ENCODE results near the gene HNRNPH2. TPM values are rescaled to one million over a fixed set of nuclear protein-coding genes. Genes with fewer than 3 reads are reported as not detected.

Gene HNRNPH2
- total RNA-seq, 3 donors from 2014 or later = 48.5 to 83.9 (median 66.2) TPM

- intact Hi-C loops (cut with DNase I; ENCODE audit: low total_unique reads) = no loop called here
- peaks cover 0 to 52% of the 10 kb centered on the region in 2 donors for H3K27me3 ChIP-seq
- TF ChIP-seq POLR2A (IDR thresholded peaks at IDR 0.05) (no peak), POLR2AphosphoS5 (IDR thresholded peaks at IDR 0.05) (no peak), CTCF (IDR thresholded peaks at IDR 0.05) (no peak)
- no peak overlapping the region for H3K4me3 ChIP-seq
- no peak for DNase-seq (ENCODE audit: low spot score in 2 of 2)
- H3K9me3 ChIP-seq = no peaks in the 10 kb centered on the region
- no peaks in the 10 kb centered on the region for H3K36me3 ChIP-seq
- H3K27ac ChIP-seq = no peak overlapping the region
- H3K4me1 ChIP-seq = no peaks in the 10 kb centered on the region
These were observed 42.7 kb upstream of the HNRNPH2 start for GRCh38 chrX:101365301-101365795.

- H3K4me1 ChIP-seq = no peaks in the 10 kb centered on the region
- no peak overlapping the region for H3K27ac ChIP-seq
- TF ChIP-seq CTCF (IDR thresholded peaks at IDR 0.05) (no peak), POLR2A (IDR thresholded peaks at IDR 0.05) (no peak), POLR2AphosphoS5 (IDR thresholded peaks at IDR 0.05) (no peak)
- H3K9me3 ChIP-seq = no peaks in the 10 kb centered on the region
- no peaks in the 10 kb centered on the region for H3K36me3 ChIP-seq
- DNase-seq (ENCODE audit: low spot score in 2 of 2) = no peak
- H3K4me3 ChIP-seq = no peak overlapping the region
- intact Hi-C loops (cut with DNase I; ENCODE audit: low total_unique reads) = no loop called here
- peaks cover 0 to 52% of the 10 kb centered on the region in 2 donors for H3K27me3 ChIP-seq
These were observed 39.2 kb upstream of the HNRNPH2 start for GRCh38 chrX:101368800-101369199.

- H3K36me3 ChIP-seq = no peaks in the 10 kb centered on the region
- H3K4me1 ChIP-seq = no peaks in the 10 kb centered on the region
- no peak for TF ChIP-seq POLR2AphosphoS5 (IDR thresholded peaks at IDR 0.05)
- TF ChIP-seq CTCF (IDR thresholded peaks at IDR 0.05) = no peak
- no peak for TF ChIP-seq POLR2A (IDR thresholded peaks at IDR 0.05)
- H3K27me3 ChIP-seq = peaks cover 0 to 49% of the 10 kb centered on the region in 2 donors
- intact Hi-C loops (cut with DNase I; ENCODE audit: low total_unique reads) = no loop called here
- H3K4me3 ChIP-seq = no peak overlapping the region
- H3K27ac ChIP-seq = no peak overlapping the region
- DNase-seq (ENCODE audit: low spot score in 2 of 2) = no peak
- no peaks in the 10 kb centered on the region for H3K9me3 ChIP-seq
These were observed 38.3 kb upstream of the HNRNPH2 start for GRCh38 chrX:101369687-101370086.

- no peaks in the 10 kb centered on the region for H3K4me1 ChIP-seq
- H3K36me3 ChIP-seq = no peaks in the 10 kb centered on the region
- peaks cover 0 to 47% of the 10 kb centered on the region in 2 donors for H3K27me3 ChIP-seq
- H3K27ac ChIP-seq = no peak overlapping the region
- no peaks in the 10 kb centered on the region for H3K9me3 ChIP-seq
- TF ChIP-seq CTCF (IDR thresholded peaks at IDR 0.05) (no peak), POLR2AphosphoS5 (IDR thresholded peaks at IDR 0.05) (no peak), POLR2A (IDR thresholded peaks at IDR 0.05) (no peak)
- no peak for DNase-seq (ENCODE audit: low spot score in 2 of 2)
- H3K4me3 ChIP-seq = no peak overlapping the region
- intact Hi-C loops (cut with DNase I; ENCODE audit: low total_unique reads) = no loop called here
These were observed 37.0 kb upstream of the HNRNPH2 start for GRCh38 chrX:101370888-101371504.

GRCh38 chrX:101377547-101377946 is 30.5 kb upstream of the HNRNPH2 start:
- intact Hi-C loops (cut with DNase I; ENCODE audit: low total_unique reads) = no loop called here
- TF ChIP-seq POLR2AphosphoS5 (IDR thresholded peaks at IDR 0.05) (no peak), POLR2A (IDR thresholded peaks at IDR 0.05) (no peak), CTCF (IDR thresholded peaks at IDR 0.05) (no peak)

More at GRCh38 chrX:101377547-101377946, 30.5 kb upstream of the HNRNPH2 start:
- Histone ChIP-seq H3K9me3 (no peaks in the 10 kb centered on the region), H3K27me3 (peaks cover 0 to 33% of the 10 kb centered on the region in 2 donors), H3K4me1 (no peaks in the 10 kb centered on the region), H3K27ac (no peak overlapping the region), H3K36me3 (no peaks in the 10 kb centered on the region), H3K4me3 (no peak overlapping the region)
- no peak for DNase-seq (ENCODE audit: low spot score in 2 of 2)

Measured in breast epithelium (tissue), 4 donors.